GM19324 (cell line): Measurements from ENCODE around the gene LEP.

ENCODE experiments used
- ATAC-seq: cut with Tn5 transposase; IDR thresholded peaks from one replicate; pipeline ENCODE4 v1.9.1; 2021; ENCODE audit warnings: mild to moderate bottlenecking, moderate library complexity; ENCODE audit not compliant: unreplicated experiment, low FRiP score

The LEP gene

GRCh38 chr7:128240696-128241386, at the start of gene LEP:
LEP (plus strand) TSS chr7:128241278; CDS start chr7:128252019, 10,741 bp downstream.
- no peak for ATAC-seq

GRCh38 chr7:128192497-128193142, 48.5 kb upstream of the LEP start:
- ATAC-seq: no peak

- no peak for ATAC-seq
Measured at GRCh38 chr7:128194533-128195282, 46.4 kb upstream of the LEP start.

GRCh38 chr7:128197589-128197988, 43.5 kb upstream of the LEP start:
- ATAC-seq: no peak

- ATAC-seq: no peak
Measured at GRCh38 chr7:128197989-128198580, 43.0 kb upstream of the LEP start.

GRCh38 chr7:128200376-128200775, 40.7 kb upstream of the LEP start:
- no peak for ATAC-seq

GRCh38 chr7:128201067-128201689, 39.9 kb upstream of the LEP start:
- no peak for ATAC-seq

GRCh38 chr7:128201690-128202085, 39.4 kb upstream of the LEP start:
- ATAC-seq: no peak

GRCh38 chr7:128202287-128202957, 38.7 kb upstream of the LEP start:
- no peak for ATAC-seq

- no peak for ATAC-seq
Measured at GRCh38 chr7:128203047-128203491, 38.0 kb upstream of the LEP start.

GRCh38 chr7:128203710-128204214, 37.3 kb upstream of the LEP start:
- no peak for ATAC-seq

GRCh38 chr7:128204455-128204854, 36.6 kb upstream of the LEP start:
- ATAC-seq: no peak

GRCh38 chr7:128205068-128205467, 36.0 kb upstream of the LEP start:
- ATAC-seq: no peak

GRCh38 chr7:128206017-128206746, 34.9 kb upstream of the LEP start:
- no peak for ATAC-seq

- no peak for ATAC-seq
Measured at GRCh38 chr7:128206747-128207500, 34.2 kb upstream of the LEP start.

- no peak for ATAC-seq
Measured at GRCh38 chr7:128207609-128208008, 33.5 kb upstream of the LEP start.

- no peak for ATAC-seq
Measured at GRCh38 chr7:128209229-128210035, 31.6 kb upstream of the LEP start.

- no peak for ATAC-seq
Measured at GRCh38 chr7:128210036-128210347, 31.1 kb upstream of the LEP start.
